GM12878 (cell line): Measurements from ENCODE around the gene PIP5KL1.

Experiments
- CHD2 ChIP-seq: IDR thresholded peaks from 2 replicates; pipeline ENCODE4 v1.6.1; 2011; ENCODE audit warnings: low read depth, low read length, improper control_type of control experiment, borderline replicate concordance
- CHD4 ChIP-seq: fragments of 200-600 bp; sonication (generic); IDR thresholded peaks from 2 replicates; pipeline ENCODE4 v1.6.1; 2016; ENCODE audit warnings: mild to moderate bottlenecking
- POLR2A ChIP-seq: IDR thresholded peaks from 2 replicates; pipeline ENCODE4 v1.6.1; 2011; ENCODE audit warnings: low read depth, mild to moderate bottlenecking, low read length
- TF ChIP-seq, protein P1 (sequence below): IDR thresholded peaks from 2 replicates; pipeline ENCODE4 v1.6.1; 2011; ENCODE audit warnings: low read depth, mild to moderate bottlenecking, low read length, moderate library complexity, borderline replicate concordance; ENCODE audit errors: extremely low read depth
- TF ChIP-seq, protein P2 (sequence below), 3 experiments: IDR thresholded peaks in 2 of 3; conservative IDR thresholded peaks in 1 of 3; 2 replicates each; pipeline ENCODE4 v1.5.1; 2011; ENCODE audit warnings: low read depth in 3 of 3, low read length in 3 of 3, mild to moderate bottlenecking in 3 of 3, control low read depth in 2 of 3, moderate library complexity in 2 of 3, inconsistent platforms in 1 of 3, mixed read lengths in 1 of 3; ENCODE audit not compliant: control insufficient read depth in 2 of 3, insufficient read depth in 1 of 3; ENCODE audit errors: extremely low read depth in 1 of 3

DNA sequence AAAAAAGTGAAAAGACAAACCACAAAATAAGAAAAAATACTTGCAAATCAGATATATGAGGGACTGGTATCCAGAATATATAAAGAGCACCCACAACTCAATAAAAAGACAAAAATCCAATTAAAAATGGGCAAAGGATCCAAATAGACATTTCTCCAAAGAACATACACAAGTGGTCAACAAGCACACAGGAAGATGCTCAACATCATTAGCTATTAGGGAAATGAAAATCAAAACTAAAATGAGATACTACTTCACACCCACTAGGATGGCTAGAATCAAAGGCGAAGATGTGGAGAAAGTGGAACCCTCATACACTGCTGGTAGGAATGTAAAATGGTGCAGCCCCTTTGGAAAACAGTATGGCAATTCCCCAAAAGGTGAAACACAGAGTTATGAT is 28.2 kb upstream of the PIP5KL1 start:
- TF ChIP-seq, protein P1, sequence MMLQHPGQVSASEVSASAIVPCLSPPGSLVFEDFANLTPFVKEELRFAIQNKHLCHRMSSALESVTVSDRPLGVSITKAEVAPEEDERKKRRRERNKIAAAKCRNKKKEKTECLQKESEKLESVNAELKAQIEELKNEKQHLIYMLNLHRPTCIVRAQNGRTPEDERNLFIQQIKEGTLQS: no peak
- TF ChIP-seq, protein P2, sequence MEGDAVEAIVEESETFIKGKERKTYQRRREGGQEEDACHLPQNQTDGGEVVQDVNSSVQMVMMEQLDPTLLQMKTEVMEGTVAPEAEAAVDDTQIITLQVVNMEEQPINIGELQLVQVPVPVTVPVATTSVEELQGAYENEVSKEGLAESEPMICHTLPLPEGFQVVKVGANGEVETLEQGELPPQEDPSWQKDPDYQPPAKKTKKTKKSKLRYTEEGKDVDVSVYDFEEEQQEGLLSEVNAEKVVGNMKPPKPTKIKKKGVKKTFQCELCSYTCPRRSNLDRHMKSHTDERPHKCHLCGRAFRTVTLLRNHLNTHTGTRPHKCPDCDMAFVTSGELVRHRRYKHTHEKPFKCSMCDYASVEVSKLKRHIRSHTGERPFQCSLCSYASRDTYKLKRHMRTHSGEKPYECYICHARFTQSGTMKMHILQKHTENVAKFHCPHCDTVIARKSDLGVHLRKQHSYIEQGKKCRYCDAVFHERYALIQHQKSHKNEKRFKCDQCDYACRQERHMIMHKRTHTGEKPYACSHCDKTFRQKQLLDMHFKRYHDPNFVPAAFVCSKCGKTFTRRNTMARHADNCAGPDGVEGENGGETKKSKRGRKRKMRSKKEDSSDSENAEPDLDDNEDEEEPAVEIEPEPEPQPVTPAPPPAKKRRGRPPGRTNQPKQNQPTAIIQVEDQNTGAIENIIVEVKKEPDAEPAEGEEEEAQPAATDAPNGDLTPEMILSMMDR (IDR thresholded peaks at IDR 0.05 in 2 of 3, conservative IDR thresholded peaks at IDR 0.05 in 1 of 3; ENCODE audit: control insufficient read depth in 2 of 3, extremely low read depth in 1 of 3, insufficient read depth in 1 of 3, low read depth in 3 of 3, low read length in 3 of 3): no peak
- TF ChIP-seq CHD4: no peak
- no peak for TF ChIP-seq POLR2A
- TF ChIP-seq CHD2: no peak
